Neural crest cell (in vitro differentiated cells): Measurements from ENCODE around the gene NINL. TPM values are rescaled to one million over a fixed set of nuclear protein-coding genes. Genes with fewer than 3 reads are reported as not detected.

ENCODE experiments used
- DNase-seq: peaks from one replicate; pipeline ENCODE4 v3.0.0; 2021; ENCODE audit warnings: low read depth, mixed read lengths, low spot score
- H3K27ac Mint-ChIP-seq: one replicate; pipeline ENCODE4 v1.8.0; 2021; ENCODE audit warnings: mild to moderate bottlenecking, mixed read lengths; ENCODE audit not compliant: unreplicated experiment
- H3K27me3 Mint-ChIP-seq: 2 replicates; pipeline ENCODE4 v1.8.0; 2021; ENCODE audit warnings: low read depth, mild to moderate bottlenecking, mixed read lengths
- H3K36me3 Mint-ChIP-seq: 2 replicates; pipeline ENCODE4 v1.8.0; 2021; ENCODE audit warnings: low read depth, mild to moderate bottlenecking, mixed read lengths
- H3K4me1 Mint-ChIP-seq: 2 replicates; pipeline ENCODE4 v1.8.0; 2021; ENCODE audit warnings: mixed read lengths
- H3K4me3 Mint-ChIP-seq: one replicate; pipeline ENCODE4 v1.8.0; 2021; ENCODE audit warnings: mild to moderate bottlenecking, mixed read lengths
- H3K9me3 Mint-ChIP-seq: 2 replicates; pipeline ENCODE4 v1.8.0; 2021; ENCODE audit warnings: mixed read lengths
- total RNA-seq: library from RNA; stranded (reverse); gene quantifications from 2 replicates; pipeline ENCODE4 v1.2.1, GENCODE V29; 2021
- TF ChIP-seq, protein P1 (sequence below): fragments of 200-600 bp; sonication (generic); conservative IDR thresholded peaks from 2 replicates; pipeline ENCODE4 v1.5.0; 2021; ENCODE audit warnings: antibody characterized with exemption, mild to moderate bottlenecking

Gene NINL
- total RNA-seq, 1 donor from 2014 or later: 44.0 TPM

DNA sequence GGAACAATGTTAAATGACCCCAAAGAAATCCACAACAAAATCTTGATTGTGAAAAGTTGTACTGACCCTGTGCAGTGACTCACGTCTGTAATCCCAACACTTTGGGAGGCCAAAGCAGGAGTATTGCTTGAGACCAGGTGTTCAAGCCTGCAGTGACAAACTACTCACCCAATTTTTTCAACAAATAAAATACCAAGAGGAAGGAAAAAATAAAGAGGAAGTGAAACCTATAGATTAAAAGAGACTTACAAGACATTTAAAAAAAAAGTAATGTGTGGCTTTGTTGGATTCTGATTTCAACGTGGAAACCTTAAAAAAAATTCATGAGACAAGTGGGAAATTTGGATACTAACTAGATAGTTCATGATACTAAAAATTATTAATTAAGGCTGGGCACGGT, 146.0 kb downstream of the NINL start:
- Mint-ChIP-seq H3K9me3 (no peaks in the 10 kb centered on the region), H3K4me3 (no peak overlapping the region), H3K27ac (no peak overlapping the region), H3K36me3 (peaks cover 22% of the 10 kb centered on the region), H3K27me3 (no peaks in the 10 kb centered on the region), H3K4me1 (no peaks in the 10 kb centered on the region)
- TF ChIP-seq, protein P1, sequence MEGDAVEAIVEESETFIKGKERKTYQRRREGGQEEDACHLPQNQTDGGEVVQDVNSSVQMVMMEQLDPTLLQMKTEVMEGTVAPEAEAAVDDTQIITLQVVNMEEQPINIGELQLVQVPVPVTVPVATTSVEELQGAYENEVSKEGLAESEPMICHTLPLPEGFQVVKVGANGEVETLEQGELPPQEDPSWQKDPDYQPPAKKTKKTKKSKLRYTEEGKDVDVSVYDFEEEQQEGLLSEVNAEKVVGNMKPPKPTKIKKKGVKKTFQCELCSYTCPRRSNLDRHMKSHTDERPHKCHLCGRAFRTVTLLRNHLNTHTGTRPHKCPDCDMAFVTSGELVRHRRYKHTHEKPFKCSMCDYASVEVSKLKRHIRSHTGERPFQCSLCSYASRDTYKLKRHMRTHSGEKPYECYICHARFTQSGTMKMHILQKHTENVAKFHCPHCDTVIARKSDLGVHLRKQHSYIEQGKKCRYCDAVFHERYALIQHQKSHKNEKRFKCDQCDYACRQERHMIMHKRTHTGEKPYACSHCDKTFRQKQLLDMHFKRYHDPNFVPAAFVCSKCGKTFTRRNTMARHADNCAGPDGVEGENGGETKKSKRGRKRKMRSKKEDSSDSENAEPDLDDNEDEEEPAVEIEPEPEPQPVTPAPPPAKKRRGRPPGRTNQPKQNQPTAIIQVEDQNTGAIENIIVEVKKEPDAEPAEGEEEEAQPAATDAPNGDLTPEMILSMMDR: no peak
- DNase-seq: no peak

DNA sequence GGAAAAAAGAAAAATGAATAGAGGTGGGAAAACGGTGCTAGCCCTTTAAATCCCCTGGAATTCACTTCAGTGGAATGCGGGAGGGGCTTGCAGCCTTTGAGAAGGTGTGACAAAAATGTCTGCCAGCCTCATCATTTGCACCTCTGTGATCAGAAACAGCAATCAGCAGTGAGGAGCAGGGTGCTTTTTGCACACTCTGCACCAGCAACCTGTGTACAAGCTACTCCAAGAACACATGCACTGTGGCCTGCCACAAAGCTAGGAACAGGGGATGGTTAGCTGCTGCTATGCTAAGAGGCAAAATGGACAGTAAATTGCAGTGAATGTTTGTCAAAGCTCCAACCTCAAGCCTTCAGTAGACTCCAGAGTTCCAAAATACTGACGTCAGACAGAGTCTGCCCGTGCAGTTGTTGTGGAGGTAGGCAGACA, 148.2 kb downstream of the NINL start:
- Mint-ChIP-seq H3K4me1 (no peaks in the 10 kb centered on the region), H3K27ac (no peak overlapping the region), H3K4me3 (no peak overlapping the region), H3K36me3 (peaks cover 25% of the 10 kb centered on the region), H3K9me3 (no peaks in the 10 kb centered on the region), H3K27me3 (no peaks in the 10 kb centered on the region)
- TF ChIP-seq, protein P1: no peak
- DNase-seq: no peak

GRCh38 chr20:25424536-25424935, 160.8 kb downstream of the NINL start:
- H3K27ac Mint-ChIP-seq: no peak overlapping the region
- DNase-seq: no peak
- peaks cover 2% of the 10 kb centered on the region for H3K9me3 Mint-ChIP-seq
- H3K4me3 Mint-ChIP-seq: no peak overlapping the region
- H3K27me3 Mint-ChIP-seq: no peaks in the 10 kb centered on the region
- no peaks in the 10 kb centered on the region for H3K4me1 Mint-ChIP-seq
- TF ChIP-seq, protein P1: no peak
- peaks cover 31% of the 10 kb centered on the region for H3K36me3 Mint-ChIP-seq

DNA sequence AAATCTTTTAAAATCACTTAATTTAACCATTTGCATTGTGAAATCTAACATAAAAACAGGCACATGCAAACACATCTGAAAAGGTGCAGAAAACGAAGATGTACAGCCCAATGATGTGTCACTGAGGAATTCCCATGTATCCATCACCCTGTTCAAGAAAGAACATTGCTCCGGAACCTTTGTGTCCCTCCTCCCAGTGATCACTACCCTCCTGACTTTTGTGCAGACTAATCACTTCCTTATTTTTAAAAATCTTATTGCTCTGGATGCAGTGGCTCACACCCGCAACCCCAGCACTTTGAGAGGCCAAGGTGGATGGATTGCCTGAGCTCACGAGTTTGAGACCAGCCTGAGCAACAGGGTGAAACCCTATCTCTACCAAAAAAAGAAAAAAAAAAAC, 163.3 kb downstream of the NINL start:
- Mint-ChIP-seq H3K9me3 (peaks cover 2% of the 10 kb centered on the region), H3K4me1 (no peaks in the 10 kb centered on the region), H3K27me3 (no peaks in the 10 kb centered on the region), H3K27ac (no peak overlapping the region), H3K36me3 (peaks cover 24% of the 10 kb centered on the region), H3K4me3 (no peak overlapping the region)
- DNase-seq: no peak
- TF ChIP-seq, protein P1: no peak

DNA sequence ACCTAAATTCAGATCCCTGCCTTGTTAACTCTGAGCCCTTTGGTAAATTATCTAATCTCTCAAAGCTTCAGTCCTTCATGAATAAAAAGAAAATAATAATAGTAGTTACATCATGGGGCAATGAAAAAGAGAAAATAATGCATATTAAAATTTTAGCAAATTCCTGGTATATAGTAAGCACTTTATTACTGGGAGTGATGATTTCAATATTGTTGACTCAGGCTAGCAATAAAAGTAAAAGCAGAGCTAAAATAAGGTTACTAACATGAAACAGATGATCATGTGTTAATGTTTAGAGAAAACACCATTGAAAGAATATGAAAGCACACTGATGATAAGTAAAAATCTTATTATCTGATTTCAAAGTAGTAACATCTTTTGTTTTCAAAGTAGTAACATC, 164.2 kb downstream of the NINL start:
- H3K27ac Mint-ChIP-seq: no peak overlapping the region
- TF ChIP-seq, protein P1: no peak
- DNase-seq: no peak
- no peaks in the 10 kb centered on the region for H3K4me1 Mint-ChIP-seq
- H3K27me3 Mint-ChIP-seq: no peaks in the 10 kb centered on the region
- H3K4me3 Mint-ChIP-seq: no peak overlapping the region
- H3K9me3 Mint-ChIP-seq: peaks cover 2% of the 10 kb centered on the region
- H3K36me3 Mint-ChIP-seq: peaks cover 18% of the 10 kb centered on the region

- H3K4me1 Mint-ChIP-seq: no peaks in the 10 kb centered on the region
- H3K9me3 Mint-ChIP-seq: no peaks in the 10 kb centered on the region
- H3K27me3 Mint-ChIP-seq: no peaks in the 10 kb centered on the region
- TF ChIP-seq, protein P1: no peak
- peaks cover 12% of the 10 kb centered on the region for H3K36me3 Mint-ChIP-seq
- no peak overlapping the region for H3K27ac Mint-ChIP-seq
- no peak overlapping the region for H3K4me3 Mint-ChIP-seq
- DNase-seq: no peak
These were observed 166.6 kb downstream of the NINL start for GRCh38 chr20:25418776-25419175.
